A549 (cell line): Measurements from ENCODE around the gene FOXS1. TPM values are rescaled to one million over a fixed set of nuclear protein-coding genes. Genes with fewer than 3 reads are reported as not detected.

Source experiments
- ATAC-seq, 2 experiments: fragments of 200-7000 bp in 1 of 2; fragments of >200 bp in 1 of 2; cut with Nextera tagmentation in 1 of 2; cut with Tn5 transposase in 1 of 2; 3 replicates each; pipeline versions ENCODE4 v1.8.0 to v1.9.1; 2018 to 2020; ENCODE audit warnings: mild to moderate bottlenecking in 1 of 2, moderate library complexity in 1 of 2
- CTCF ChIA-PET: fragments of 300-600 bp; sonication (Branson Sonifier 250); formaldehyde crosslinking; extraction: SDS; loops from one replicate; lab custom pipeline; 2021; ENCODE audit warnings: antibody characterized with exemption, inconsistent platforms; lab: Yijun Ruan, JAX
- POLR2A ChIA-PET: fragments of 350-600 bp; formaldehyde crosslinking; extraction: SDS; loops from one replicate; lab custom pipeline; 2021; ENCODE audit warnings: antibody characterized with exemption, inconsistent platforms; lab: Yijun Ruan, JAX
- DNase-seq, 2 experiments: peaks; one replicate each; pipeline versions ENCODE4 v3.0.0 to v3.0.0-alpha.2; 2011 to 2016; ENCODE audit warnings: low read depth in 1 of 2, low spot score in 1 of 2
- FAIRE-seq: peaks from 2 replicates; lab custom pipeline; 2011; peaks lifted over from hg19 to GRCh38; lab: Jason Lieb, UNC
- H3K27ac ChIP-seq, 2 experiments: fragments of >200 bp; sonication (Bioruptor Twin); formaldehyde crosslinking; 3 replicates each; pipeline ENCODE4 v1.5.1; 2016 to 2017
- H3K4me1 ChIP-seq: fragments of >200 bp; sonication (Bioruptor Twin); formaldehyde crosslinking; 3 replicates; pipeline ENCODE4 v1.6.1; 2016
- H3K4me2 ChIP-seq: fragments of >200 bp; sonication (Bioruptor Twin); formaldehyde crosslinking; 3 replicates; pipeline ENCODE4 v1.6.1; 2016
- H3K4me3 ChIP-seq: fragments of >200 bp; sonication (Bioruptor Twin); formaldehyde crosslinking; 3 replicates; pipeline ENCODE4 v1.5.1; 2016
- H3K9me3 ChIP-seq: fragments of >200 bp; sonication (Bioruptor Twin); formaldehyde crosslinking; 3 replicates; pipeline ENCODE4 v1.6.1; 2016
- CEBPB ChIP-seq, 2 experiments: fragments of >200 bp in 1 of 2; sonication (Bioruptor Twin) in 1 of 2; formaldehyde crosslinking in 1 of 2; IDR thresholded peaks; 2 replicates each; pipeline ENCODE4 v1.6.1; 2012 to 2016
- CHD2 ChIP-seq: fragments of 150-350 bp; IDR thresholded peaks from 2 replicates; pipeline ENCODE4 v1.6.1; 2014; ENCODE audit warnings: low read length; ENCODE audit not compliant: partially characterized antibody
- HDAC2 ChIP-seq: fragments of 200-600 bp; sonication (generic); IDR thresholded peaks from 2 replicates; pipeline ENCODE4 v1.6.1; 2016
- HOXB13 ChIP-seq: fragments of 250-450 bp; sonication (Bioruptor Pico); IDR thresholded peaks from 2 replicates; pipeline ENCODE4 v1.5.0; 2020; ENCODE audit warnings: low read depth, mild to moderate bottlenecking, moderate library complexity
- JUN ChIP-seq, 2 experiments: fragments of >200 bp; sonication (Bioruptor Twin); formaldehyde crosslinking; IDR thresholded peaks; 2 replicates in 1 of 2; 3 replicates in 1 of 2; pipeline ENCODE4 v1.6.1; 2016 to 2017
- JUNB ChIP-seq: fragments of >200 bp; sonication (Bioruptor Twin); formaldehyde crosslinking; IDR thresholded peaks from 2 replicates; pipeline ENCODE4 v1.6.1; 2016
- KDM1A ChIP-seq: fragments of 200-600 bp; sonication (generic); IDR thresholded peaks from 2 replicates; pipeline ENCODE4 v1.6.1; 2016; ENCODE audit warnings: low read depth, mild to moderate bottlenecking
- KDM5A ChIP-seq: fragments of 200-600 bp; sonication (generic); IDR thresholded peaks from 2 replicates; pipeline ENCODE4 v1.6.1; 2016; ENCODE audit warnings: antibody characterized with exemption, mild to moderate bottlenecking
- MYC ChIP-seq: IDR thresholded peaks from 2 replicates; pipeline ENCODE4 v1.6.1; 2012; ENCODE audit warnings: mild to moderate bottlenecking, inconsistent platforms, low read length, improper control_type of control experiment, borderline replicate concordance
- NFE2L2 ChIP-seq: fragments of 150-350 bp; conservative IDR thresholded peaks from 2 replicates; pipeline ENCODE4 v1.6.1; 2014; ENCODE audit warnings: low read length
- PHF8 ChIP-seq: fragments of 200-600 bp; sonication (generic); IDR thresholded peaks from 2 replicates; pipeline ENCODE4 v1.6.1; 2016; ENCODE audit warnings: low read depth, mild to moderate bottlenecking, antibody characterized with exemption, moderate library complexity, borderline replicate concordance
- POLR2A ChIP-seq: IDR thresholded peaks from 2 replicates; pipeline ENCODE4 v1.6.1; 2012; ENCODE audit warnings: mild to moderate bottlenecking, low read length
- POLR2AphosphoS2 ChIP-seq: conservative IDR thresholded peaks from 2 replicates; pipeline ENCODE4 v1.6.1; 2012; ENCODE audit warnings: low read length, improper control_type of control experiment, inconsistent platforms
- RAD21 ChIP-seq, 2 experiments: fragments of >200 bp in 1 of 2; sonication (Bioruptor Twin) in 1 of 2; formaldehyde crosslinking in 1 of 2; IDR thresholded peaks in 1 of 2; conservative IDR thresholded peaks in 1 of 2; 2 replicates in 1 of 2; 3 replicates in 1 of 2; pipeline ENCODE4 v1.6.1; 2012 to 2018; ENCODE audit warnings: inconsistent platforms in 1 of 2
- RARB ChIP-seq: fragments of 250-450 bp; sonication (Bioruptor Pico); IDR thresholded peaks from 2 replicates; pipeline ENCODE4 v1.8.0; 2021; ENCODE audit warnings: mild to moderate bottlenecking, moderate library complexity
- RCOR1 ChIP-seq: fragments of 150-350 bp; IDR thresholded peaks from 2 replicates; pipeline ENCODE4 v1.6.1; 2014; ENCODE audit warnings: antibody characterized with exemption, low read length, low read depth
- RNF2 ChIP-seq: fragments of 200-600 bp; sonication (generic); IDR thresholded peaks from 2 replicates; pipeline ENCODE4 v1.6.1; 2016; ENCODE audit warnings: low read depth, mild to moderate bottlenecking, antibody characterized with exemption, moderate library complexity, borderline replicate concordance
- SMC3 ChIP-seq: fragments of >200 bp; sonication (Bioruptor Twin); formaldehyde crosslinking; IDR thresholded peaks from 3 replicates; pipeline ENCODE4 v1.6.1; 2018; ENCODE audit warnings: inconsistent platforms
- ZC3H11A ChIP-seq: fragments of 450-650 bp; IDR thresholded peaks from 2 replicates; pipeline ENCODE4 v1.6.1; 2014; ENCODE audit warnings: antibody characterized with exemption, mild to moderate bottlenecking
- ZFP36 ChIP-seq: fragments of 450-650 bp; IDR thresholded peaks from 2 replicates; pipeline ENCODE4 v1.6.1; 2014; ENCODE audit warnings: borderline replicate concordance; ENCODE audit not compliant: partially characterized antibody
- ZNF302 ChIP-seq: fragments of 250-450 bp; sonication (Bioruptor Pico); IDR thresholded peaks from 2 replicates; pipeline ENCODE4 v1.9.0; 2021; ENCODE audit warnings: inconsistent platforms, mild to moderate bottlenecking, moderate library complexity
- ZSCAN20 ChIP-seq: fragments of 250-450 bp; sonication (Bioruptor Pico); IDR thresholded peaks from 2 replicates; pipeline ENCODE4 v1.8.0; 2022; ENCODE audit warnings: mild to moderate bottlenecking, moderate library complexity
- WGBS: methylation state at CpG from one replicate; pipeline ENCODE4 v1.1.6; 2017; ENCODE audit errors: missing lambda C conversion rate; 5-methylcytosine and 5-hydroxymethylcytosine counted together
- polyA plus RNA-seq, 4 experiments: library from polyadenylated mRNA; depleted of rRNA in 3 of 4; stranded (reverse); fragments of >200 nt; fragmentation: RNase III in 1 of 4; extraction: RNeasy Plus Mini Kit Qiagen cat#74134 plus additional on column Dnase treatment in 1 of 4; gene quantifications; 2 replicates in 3 of 4; 3 replicates in 1 of 4; pipeline ENCODE4 v1.2.3, GENCODE V29; 2011 to 2017
- TF ChIP-seq, protein P1 (sequence below): IDR thresholded peaks from 2 replicates; pipeline ENCODE4 v1.6.1; 2012
- TF ChIP-seq, protein P2 (sequence below): fragments of >200 bp; sonication (Bioruptor Twin); formaldehyde crosslinking; IDR thresholded peaks from 3 replicates; pipeline ENCODE4 v1.5.1; 2016
- TF ChIP-seq, protein P3 (sequence below): fragments of 250-450 bp; sonication (Bioruptor Pico); IDR thresholded peaks from 2 replicates; pipeline ENCODE4 v1.5.0; 2020; ENCODE audit warnings: low read depth, mild to moderate bottlenecking, moderate library complexity

FOXS1 gene
- polyA plus RNA-seq, 2 of the 4 experiments (the other 2 are of a cell fraction), result 1.5 to 3.7 TPM

DNA sequence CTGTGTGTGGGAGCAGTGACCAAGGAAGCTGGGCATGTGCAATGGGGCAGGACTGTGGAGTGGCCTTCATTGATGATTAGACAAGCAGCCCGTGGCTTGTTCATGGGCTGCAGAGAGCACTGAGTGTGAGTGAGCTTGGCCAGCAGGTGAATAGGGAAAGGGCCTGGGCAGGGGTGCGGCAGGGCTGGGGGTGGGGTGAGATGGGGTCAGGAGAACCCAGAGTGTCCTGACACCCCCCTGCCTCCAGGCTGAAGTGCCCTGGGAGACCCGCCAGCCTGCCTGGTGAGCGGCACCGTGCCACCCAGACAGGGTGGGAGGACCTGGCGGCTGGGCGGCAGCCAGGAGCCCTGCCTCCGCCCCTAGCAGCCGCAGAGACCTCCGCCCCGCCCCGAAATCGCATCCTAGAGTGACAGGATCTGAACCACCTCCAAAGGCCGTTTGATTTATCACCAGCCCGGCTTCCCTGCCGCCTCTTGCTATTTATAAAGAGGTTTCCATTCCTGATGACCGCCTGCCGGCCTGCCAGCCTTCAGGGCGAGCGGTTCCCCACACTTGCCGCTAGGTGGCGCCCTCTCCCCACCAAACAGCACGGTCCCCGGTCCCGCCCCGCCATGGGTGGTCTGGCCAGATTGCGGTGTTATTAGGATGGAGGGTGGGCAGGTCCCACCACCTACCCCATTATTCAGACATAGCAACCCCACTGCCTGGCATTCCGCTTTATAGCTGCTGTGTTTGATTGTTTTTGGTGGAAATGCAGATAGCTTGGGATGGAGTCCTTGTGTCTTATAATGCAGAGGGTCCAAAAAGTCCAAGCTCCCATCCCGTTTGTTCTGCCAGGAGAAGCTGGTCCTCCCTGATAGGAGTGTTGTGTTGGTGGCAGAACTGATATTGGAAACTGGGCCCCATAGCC, 22.7 kb downstream of the FOXS1 start:
- POLR2A ChIA-PET, result interaction anchor here (0.6 kb wide), 1 partner anchor 456 kb away, joined by 8 read pairs; no protein-coding TSS in a partner anchor
- 6% methylated on average over 29 of the region's 29 CpGs for WGBS
- 0 out of 3 replicates have a peak overlapping the region, but pooled peaks have one; percentile 18 for H3K4me3 ChIP-seq
- H3K4me2 ChIP-seq, result peak overlapping the region; percentile 73
- no peaks in the 10 kb centered on the region for H3K9me3 ChIP-seq
- peak overlapping the region; percentile 16 to 68; a peak in 4 of 6 replicates for H3K27ac ChIP-seq
- peak; percentile 95 for TF ChIP-seq SMC3
- peak; percentile 58; the same call in 1 of the 2 replicates for TF ChIP-seq KDM5A
- no peak for TF ChIP-seq CEBPB (IDR thresholded peaks at IDR 0.05)
- no peak for TF ChIP-seq RNF2
- peak; percentile 97 to 99 for TF ChIP-seq RAD21 (conservative IDR thresholded peaks at IDR 0.05 in 1 of 2, IDR thresholded peaks at IDR 0.05 in 1 of 2)
- no peak for TF ChIP-seq POLR2AphosphoS2
- TF ChIP-seq, protein P1, sequence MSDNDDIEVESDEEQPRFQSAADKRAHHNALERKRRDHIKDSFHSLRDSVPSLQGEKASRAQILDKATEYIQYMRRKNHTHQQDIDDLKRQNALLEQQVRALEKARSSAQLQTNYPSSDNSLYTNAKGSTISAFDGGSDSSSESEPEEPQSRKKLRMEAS, result no peak
- TF ChIP-seq, protein P2, sequence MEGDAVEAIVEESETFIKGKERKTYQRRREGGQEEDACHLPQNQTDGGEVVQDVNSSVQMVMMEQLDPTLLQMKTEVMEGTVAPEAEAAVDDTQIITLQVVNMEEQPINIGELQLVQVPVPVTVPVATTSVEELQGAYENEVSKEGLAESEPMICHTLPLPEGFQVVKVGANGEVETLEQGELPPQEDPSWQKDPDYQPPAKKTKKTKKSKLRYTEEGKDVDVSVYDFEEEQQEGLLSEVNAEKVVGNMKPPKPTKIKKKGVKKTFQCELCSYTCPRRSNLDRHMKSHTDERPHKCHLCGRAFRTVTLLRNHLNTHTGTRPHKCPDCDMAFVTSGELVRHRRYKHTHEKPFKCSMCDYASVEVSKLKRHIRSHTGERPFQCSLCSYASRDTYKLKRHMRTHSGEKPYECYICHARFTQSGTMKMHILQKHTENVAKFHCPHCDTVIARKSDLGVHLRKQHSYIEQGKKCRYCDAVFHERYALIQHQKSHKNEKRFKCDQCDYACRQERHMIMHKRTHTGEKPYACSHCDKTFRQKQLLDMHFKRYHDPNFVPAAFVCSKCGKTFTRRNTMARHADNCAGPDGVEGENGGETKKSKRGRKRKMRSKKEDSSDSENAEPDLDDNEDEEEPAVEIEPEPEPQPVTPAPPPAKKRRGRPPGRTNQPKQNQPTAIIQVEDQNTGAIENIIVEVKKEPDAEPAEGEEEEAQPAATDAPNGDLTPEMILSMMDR, result peak; percentile 97
- TF ChIP-seq, all 56 proteins: peak for 4
- H3K4me1 ChIP-seq, result peaks cover 23% of the 10 kb centered on the region; the same call in 2 of the 3 replicates
- FAIRE-seq, result no peak
- CTCF ChIA-PET, result interaction anchor here (0.5 to 6.8 kb wide), 74 partner anchors 9 to 956 kb away, joined by 3 to 133 read pairs (median 4); partner anchors contain the start of genes FOXS1 and PDRG1
- peak; percentile 62 to 79 for DNase-seq
- ATAC-seq, result peak; percentile 71 to 90

DNA sequence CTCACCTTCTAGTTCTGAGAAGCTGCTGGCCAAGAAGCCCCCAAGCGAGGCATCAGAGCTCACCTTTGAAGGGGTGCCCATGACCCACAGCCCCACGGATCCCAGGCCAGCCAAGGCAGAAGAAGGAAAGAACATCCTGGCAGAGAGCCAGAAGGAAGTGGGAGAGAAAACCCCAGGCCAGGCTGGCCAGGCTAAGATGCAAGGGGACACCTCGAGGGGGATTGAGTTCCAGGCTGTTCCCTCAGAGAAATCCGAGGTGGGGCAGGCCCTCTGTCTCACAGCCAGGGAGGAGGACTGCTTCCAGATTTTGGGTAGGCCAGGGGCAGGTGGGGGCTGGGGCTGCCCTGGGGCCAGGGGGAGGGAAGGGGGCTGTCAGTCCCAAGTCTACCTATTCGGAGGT, 24.0 kb downstream of the FOXS1 start:
- TF ChIP-seq JUNB (no peak), SMC3 (no peak), POLR2A (no peak), MYC (no peak), ZC3H11A (no peak), RARB (no peak), KDM5A (no peak), RCOR1 (no peak)
- FAIRE-seq, result no peak
- ATAC-seq, result no peak
- CTCF ChIA-PET, result interaction anchor here (0.8 to 6.8 kb wide), 6 partner anchors 13 to 209 kb away, joined by 4 to 133 read pairs (median 72); partner anchors contain the start of gene PDRG1
- Histone ChIP-seq H3K27ac (0 out of 6 replicates have a peak overlapping the region, but pooled peaks of 1 of the 2 experiments have one; percentile 5), H3K4me2 (no peak overlapping the region), H3K4me3 (no peak overlapping the region), H3K9me3 (no peaks in the 10 kb centered on the region), H3K4me1 (peaks cover 23% of the 10 kb centered on the region; the same call in 2 of the 3 replicates)
- no peak for DNase-seq
- POLR2A ChIA-PET, result no interaction called here
- WGBS, result 28% methylated on average over 4 of the region's 5 CpGs

DNA sequence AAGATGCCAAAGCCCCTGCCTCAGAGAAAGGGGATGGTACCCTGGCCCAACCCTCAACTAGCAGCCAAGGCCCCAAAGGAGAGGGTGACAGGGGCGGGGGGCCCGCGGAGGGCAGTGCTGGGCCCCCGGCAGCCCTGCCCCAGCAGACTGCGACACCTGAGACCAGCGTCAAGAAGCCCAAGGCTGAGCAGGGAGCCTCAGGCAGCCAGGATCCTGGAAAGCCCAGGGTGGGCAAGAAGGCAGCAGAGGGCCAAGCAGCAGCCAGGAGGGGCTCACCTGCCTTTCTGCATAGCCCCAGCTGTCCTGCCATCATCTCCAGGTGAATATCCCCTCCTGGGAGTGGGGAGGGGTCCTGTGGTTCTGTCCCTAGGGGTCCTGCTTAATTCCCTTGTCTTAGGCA, 25.2 kb downstream of the FOXS1 start:
- no peak for DNase-seq
- ChIA-PET CTCF (interaction anchor here (1.1 to 5.9 kb wide), 7 partner anchors 15 to 211 kb away, joined by 3 to 133 read pairs (median 9); partner anchors contain the start of gene PDRG1), POLR2A (no interaction called here)
- TF ChIP-seq CEBPB (IDR thresholded peaks at IDR 0.05) (no peak), ZNF302 (CRISPR knock-in tag) (no peak), KDM1A (no peak), HDAC2 (no peak), HOXB13 (CRISPR knock-in tag) (no peak), ZFP36 (no peak), RARB (no peak), ZSCAN20 (CRISPR knock-in tag) (no peak), PHF8 (no peak), CHD2 (no peak), NFE2L2 (no peak), KDM5A (no peak), JUN (IDR thresholded peaks at IDR 0.05) (no peak), RCOR1 (no peak)
- TF ChIP-seq, protein P2, result no peak
- TF ChIP-seq, protein P3, sequence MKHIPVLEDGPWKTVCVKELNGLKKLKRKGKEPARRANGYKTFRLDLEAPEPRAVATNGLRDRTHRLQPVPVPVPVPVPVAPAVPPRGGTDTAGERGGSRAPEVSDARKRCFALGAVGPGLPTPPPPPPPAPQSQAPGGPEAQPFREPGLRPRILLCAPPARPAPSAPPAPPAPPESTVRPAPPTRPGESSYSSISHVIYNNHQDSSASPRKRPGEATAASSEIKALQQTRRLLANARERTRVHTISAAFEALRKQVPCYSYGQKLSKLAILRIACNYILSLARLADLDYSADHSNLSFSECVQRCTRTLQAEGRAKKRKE (CRISPR knock-in tag), result no peak
- 80% methylated on average over 1 of the region's 6 CpGs for WGBS
- Histone ChIP-seq H3K4me3 (no peak overlapping the region), H3K9me3 (no peaks in the 10 kb centered on the region), H3K27ac (no peak overlapping the region), H3K4me1 (peaks cover 23% of the 10 kb centered on the region; the same call in 2 of the 3 replicates), H3K4me2 (no peak overlapping the region)
- FAIRE-seq, result no peak
- no peak for ATAC-seq
